ENCODE measurements around the gene SMIM21. TPM values are rescaled to one million over a fixed set of nuclear protein-coding genes. Genes with fewer than 3 reads are reported as not detected.

SMIM21 gene
- total RNA-seq, 1 experiment from 2014 or later = not detected

DNA sequence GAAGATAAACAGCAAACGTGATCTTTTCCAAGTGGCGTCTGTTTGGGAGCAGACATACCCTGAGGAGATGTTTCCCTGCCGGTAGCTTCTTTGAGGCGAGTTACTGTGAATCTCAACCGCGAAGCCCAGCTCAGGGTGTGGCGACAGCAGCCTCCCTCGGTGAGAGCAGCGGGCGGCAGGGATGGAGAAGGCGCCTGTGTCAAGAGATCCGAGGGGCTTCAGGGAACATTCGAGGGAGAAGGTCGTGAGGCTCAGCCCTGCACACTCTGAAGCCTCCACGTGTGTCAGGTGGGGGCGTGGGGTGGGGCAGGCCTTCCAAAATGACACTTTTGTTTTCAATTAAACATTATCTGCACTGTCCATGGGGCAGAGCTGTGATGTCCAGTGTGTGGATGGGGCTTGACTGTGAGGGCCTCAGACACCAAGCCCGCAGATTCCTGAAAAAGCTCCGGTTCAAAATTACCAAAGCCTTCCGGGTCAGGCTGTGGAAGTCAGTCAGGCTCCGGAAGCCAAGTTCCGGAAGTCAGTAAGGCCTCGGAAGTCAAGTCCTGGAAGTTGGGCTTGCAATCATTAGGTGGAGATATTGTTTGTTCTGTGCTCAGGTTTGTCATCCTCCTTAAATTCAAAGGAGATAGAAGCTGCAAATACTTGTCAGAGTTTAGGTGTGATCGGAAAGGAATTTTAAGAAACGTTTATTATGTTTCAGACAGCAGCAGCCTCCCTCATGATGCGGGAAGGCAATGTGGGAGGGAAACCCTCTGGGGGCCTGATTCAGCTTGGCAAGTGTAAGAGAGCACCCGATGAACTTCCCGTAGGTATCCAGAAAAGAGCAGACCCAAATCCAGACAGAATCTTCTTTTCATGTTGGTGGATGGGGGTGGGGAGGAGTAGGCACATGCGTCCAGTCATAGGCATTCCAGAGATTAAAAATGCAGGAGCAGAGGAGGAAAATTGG is 20.7 kb downstream of the SMIM21 start:
- Histone ChIP-seq H3K36me3 (ENCODE audit: low read depth, low read length) (no peaks in the 10 kb centered on the region), H3K4me2 (ENCODE audit: low read length) (no peak overlapping the region), H3K9me3 (ENCODE audit: low read length) (no peaks in the 10 kb centered on the region), H3K9ac (ENCODE audit: low read length) (no peak overlapping the region), H3K79me2 (ENCODE audit: low read length) (no peaks in the 10 kb centered on the region), H3K9me2 (replicated peaks; ENCODE audit: low read length) (no peaks in the 10 kb centered on the region), H3K27ac (ENCODE audit: low read length) (no peak overlapping the region), H3F3A (ENCODE audit: low read length, unreplicated experiment) (no peaks in the 10 kb centered on the region), H3K27me3 (ENCODE audit: low read length) (peaks cover 16% of the 10 kb centered on the region; the same call in 1 of the 2 replicates), H4K20me1 (ENCODE audit: low read length) (no peaks in the 10 kb centered on the region), H2AFZ (ENCODE audit: low read length) (no peak overlapping the region), H3K4me1 (ENCODE audit: insufficient read depth, low read length) (peaks cover 38% of the 10 kb centered on the region), H3K4me3 (ENCODE audit: low read length) (no peak overlapping the region)
- ATAC-seq (no peak), DNase-seq (no peak)
- intact Hi-C loops (cut with micrococcal nuclease) = no loop called here
- TF ChIP-seq EZH2 (IDR thresholded peaks at IDR 0.05; ENCODE audit: low read length, unreplicated experiment) (no peak), EZH2phosphoT487 (IDR thresholded peaks at IDR 0.05; ENCODE audit: borderline replicate concordance, low read length) (no peak)
- TF ChIP-seq, protein P1, sequence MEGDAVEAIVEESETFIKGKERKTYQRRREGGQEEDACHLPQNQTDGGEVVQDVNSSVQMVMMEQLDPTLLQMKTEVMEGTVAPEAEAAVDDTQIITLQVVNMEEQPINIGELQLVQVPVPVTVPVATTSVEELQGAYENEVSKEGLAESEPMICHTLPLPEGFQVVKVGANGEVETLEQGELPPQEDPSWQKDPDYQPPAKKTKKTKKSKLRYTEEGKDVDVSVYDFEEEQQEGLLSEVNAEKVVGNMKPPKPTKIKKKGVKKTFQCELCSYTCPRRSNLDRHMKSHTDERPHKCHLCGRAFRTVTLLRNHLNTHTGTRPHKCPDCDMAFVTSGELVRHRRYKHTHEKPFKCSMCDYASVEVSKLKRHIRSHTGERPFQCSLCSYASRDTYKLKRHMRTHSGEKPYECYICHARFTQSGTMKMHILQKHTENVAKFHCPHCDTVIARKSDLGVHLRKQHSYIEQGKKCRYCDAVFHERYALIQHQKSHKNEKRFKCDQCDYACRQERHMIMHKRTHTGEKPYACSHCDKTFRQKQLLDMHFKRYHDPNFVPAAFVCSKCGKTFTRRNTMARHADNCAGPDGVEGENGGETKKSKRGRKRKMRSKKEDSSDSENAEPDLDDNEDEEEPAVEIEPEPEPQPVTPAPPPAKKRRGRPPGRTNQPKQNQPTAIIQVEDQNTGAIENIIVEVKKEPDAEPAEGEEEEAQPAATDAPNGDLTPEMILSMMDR (conservative IDR thresholded peaks at IDR 0.05; ENCODE audit: low read depth, low read length) = no peak
- ChIA-PET POLR2A (ENCODE audit: unreplicated experiment) (no interaction called here), CTCF (no interaction called here)
- no TSS peak for BruUV-seq (replicated peaks)

DNA sequence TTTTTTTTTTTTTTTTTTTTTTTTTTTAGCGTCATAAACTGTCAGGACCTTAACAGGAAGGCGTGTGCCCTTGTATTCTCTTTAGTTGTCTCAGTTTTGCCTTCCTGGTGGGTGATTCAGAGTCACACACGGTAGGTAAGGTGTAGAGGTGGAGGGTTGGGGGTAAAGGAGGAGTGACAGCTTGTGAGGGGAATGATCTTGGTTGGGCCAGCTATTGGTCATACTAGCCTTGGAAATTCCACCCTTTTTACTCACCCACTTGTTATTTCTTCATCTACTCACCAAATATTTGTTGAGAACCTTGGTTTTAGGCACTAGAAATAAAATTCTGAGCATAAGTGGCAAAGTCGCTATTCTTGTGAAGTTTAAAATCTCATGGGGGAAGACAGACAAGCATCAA is 22.2 kb downstream of the SMIM21 start:
- H3K9ac ChIP-seq (ENCODE audit: low read length) = no peak overlapping the region
- no peak overlapping the region for H3K27ac ChIP-seq (ENCODE audit: low read length)
- peaks cover 38% of the 10 kb centered on the region for H3K4me1 ChIP-seq (ENCODE audit: insufficient read depth, low read length)
- TF ChIP-seq, protein P1 (conservative IDR thresholded peaks at IDR 0.05; ENCODE audit: low read depth, low read length) = no peak
- no peak for TF ChIP-seq EZH2phosphoT487 (IDR thresholded peaks at IDR 0.05; ENCODE audit: borderline replicate concordance, low read length)
- no peak for TF ChIP-seq EZH2 (IDR thresholded peaks at IDR 0.05; ENCODE audit: low read length, unreplicated experiment)
- no peaks in the 10 kb centered on the region for H4K20me1 ChIP-seq (ENCODE audit: low read length)
- peaks cover 20% of the 10 kb centered on the region for H3K27me3 ChIP-seq (ENCODE audit: low read length)
- H3K79me2 ChIP-seq (ENCODE audit: low read length) = no peaks in the 10 kb centered on the region
- CTCF ChIA-PET = no interaction called here
- DNase-seq (peak; percentile 38), ATAC-seq (no peak)
- H3K4me3 ChIP-seq (ENCODE audit: low read length) = no peak overlapping the region
- POLR2A ChIA-PET (ENCODE audit: unreplicated experiment) = no interaction called here
- H2AFZ ChIP-seq (ENCODE audit: low read length) = no peak overlapping the region
- H3F3A ChIP-seq (ENCODE audit: low read length, unreplicated experiment) = no peaks in the 10 kb centered on the region
- H3K36me3 ChIP-seq (ENCODE audit: low read depth, low read length) = no peaks in the 10 kb centered on the region
- H3K9me2 ChIP-seq (replicated peaks; ENCODE audit: low read length) = no peaks in the 10 kb centered on the region
- intact Hi-C loops (cut with micrococcal nuclease) = no loop called here
- BruUV-seq (replicated peaks) = no TSS peak
- no peaks in the 10 kb centered on the region for H3K9me3 ChIP-seq (ENCODE audit: low read length)
- no peak overlapping the region for H3K4me2 ChIP-seq (ENCODE audit: low read length)

DNA sequence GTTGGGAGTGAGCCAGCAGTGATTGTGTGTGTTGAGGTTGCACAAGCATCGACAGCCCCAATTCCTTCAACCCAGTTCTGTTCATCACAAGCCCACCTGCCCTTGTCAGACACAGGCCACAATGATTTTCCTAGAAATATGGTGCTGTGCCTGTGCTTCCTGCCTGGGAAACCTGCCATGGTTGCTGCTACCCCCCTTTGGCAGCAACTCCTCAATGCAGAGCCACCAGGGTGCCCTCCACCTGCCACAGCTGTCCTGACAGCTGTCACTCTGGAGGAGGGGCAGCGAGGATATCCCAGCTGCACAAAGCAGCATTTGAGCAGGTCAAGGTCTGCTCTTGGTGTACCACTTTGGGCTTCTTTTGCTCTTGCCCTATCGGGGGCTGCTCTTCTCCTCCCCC is 27.1 kb downstream of the SMIM21 start:
- ATAC-seq (no peak), DNase-seq (no peak)
- Histone ChIP-seq H3K27me3 (ENCODE audit: low read length) (peaks cover 65% of the 10 kb centered on the region), H3K27ac (ENCODE audit: low read length) (no peak overlapping the region), H2AFZ (ENCODE audit: low read length) (no peak overlapping the region), H3K79me2 (ENCODE audit: low read length) (no peaks in the 10 kb centered on the region), H3K9me3 (ENCODE audit: low read length) (no peaks in the 10 kb centered on the region), H3K36me3 (ENCODE audit: low read depth, low read length) (no peaks in the 10 kb centered on the region), H3F3A (ENCODE audit: low read length, unreplicated experiment) (no peaks in the 10 kb centered on the region), H3K4me2 (ENCODE audit: low read length) (no peak overlapping the region), H3K4me3 (ENCODE audit: low read length) (no peak overlapping the region), H3K9ac (ENCODE audit: low read length) (no peak overlapping the region), H3K4me1 (ENCODE audit: insufficient read depth, low read length) (peaks cover 6% of the 10 kb centered on the region; the same call in 1 of the 2 replicates), H4K20me1 (ENCODE audit: low read length) (no peaks in the 10 kb centered on the region), H3K9me2 (replicated peaks; ENCODE audit: low read length) (no peaks in the 10 kb centered on the region)
- ChIA-PET CTCF (no interaction called here), POLR2A (ENCODE audit: unreplicated experiment) (no interaction called here)
- TF ChIP-seq EZH2phosphoT487 (IDR thresholded peaks at IDR 0.05; ENCODE audit: borderline replicate concordance, low read length) (no peak), EZH2 (IDR thresholded peaks at IDR 0.05; ENCODE audit: low read length, unreplicated experiment) (no peak)
- BruUV-seq (replicated peaks) = no TSS peak
- intact Hi-C loops (cut with micrococcal nuclease) = no loop called here
